Stimulated activated CD8-positive, alpha-beta memory T cell treated with anti-CD3 and anti-CD28 coated beads, Interleukin-15, amount 100 ng/mL, for 48 hours (primary cell): ENCODE results near the gene PPP3CA.
"Not testable (repeated sequence)": the region's sequence is repeated elsewhere in the genome, so short reads cannot be mapped to it uniquely, and the experiment has no call there.

Experiments
- DNase-seq, 2 donors: peaks; one replicate each; pipeline ENCODE4 v3.0.0-alpha.2; 2020; ENCODE audit warnings: low read depth in 2 of 2

The PPP3CA gene

GRCh38 chr4:101102114-101102742 is 245.1 kb downstream of the PPP3CA start:
- DNase-seq, result no peak

- no peak for DNase-seq
Measured at GRCh38 chr4:101101072-101101471, 246.3 kb downstream of the PPP3CA start.

- no peak for DNase-seq
Measured at GRCh38 chr4:101098666-101099400, 248.5 kb downstream of the PPP3CA start.

- not testable (repeated sequence) for DNase-seq
Measured at GRCh38 chr4:101092609-101093008, 254.7 kb downstream of the PPP3CA start.

GRCh38 chr4:101089168-101089567 is 258.2 kb downstream of the PPP3CA start:
- no peak for DNase-seq

- no peak for DNase-seq
Measured at GRCh38 chr4:101086801-101087586, 260.3 kb downstream of the PPP3CA start.

- DNase-seq, result no peak
Measured at GRCh38 chr4:101083131-101083530, 264.2 kb downstream of the PPP3CA start.

GRCh38 chr4:101081695-101082369 is 265.5 kb downstream of the PPP3CA start:
- DNase-seq, result no peak

GRCh38 chr4:101081166-101081565 is 266.2 kb downstream of the PPP3CA start:
- no peak for DNase-seq

GRCh38 chr4:101078950-101079349 is 268.4 kb downstream of the PPP3CA start:
- DNase-seq, result no peak

- no peak for DNase-seq
Measured at GRCh38 chr4:101076032-101076431, 271.3 kb downstream of the PPP3CA start.

GRCh38 chr4:101075536-101075935 is 271.8 kb downstream of the PPP3CA start:
- DNase-seq, result no peak

- DNase-seq, result no peak
Measured at GRCh38 chr4:101074326-101074725, 273.0 kb downstream of the PPP3CA start.

- no peak for DNase-seq
Measured at GRCh38 chr4:101071241-101071640, 276.1 kb downstream of the PPP3CA start.

- DNase-seq, result no peak
Measured at GRCh38 chr4:101068115-101068514, 279.2 kb downstream of the PPP3CA start.

- DNase-seq, result no peak
Measured at GRCh38 chr4:101067383-101067782, 279.9 kb downstream of the PPP3CA start.

GRCh38 chr4:101066626-101067170 is 280.6 kb downstream of the PPP3CA start:
- DNase-seq, result no peak

- DNase-seq, result no peak
Measured at GRCh38 chr4:101065935-101066485, 281.3 kb downstream of the PPP3CA start.

- no peak for DNase-seq
Measured at GRCh38 chr4:101065346-101065745, 282.0 kb downstream of the PPP3CA start.

GRCh38 chr4:101064541-101065180 is 282.7 kb downstream of the PPP3CA start:
- DNase-seq, result no peak

- DNase-seq, result no peak
Measured at GRCh38 chr4:101055392-101055791, 291.9 kb downstream of the PPP3CA start.
